HG02610 (cell line): ENCODE data around the gene AKAP13.
"Not testable (repeated sequence)": the region's sequence is repeated elsewhere in the genome, so short reads cannot be mapped to it uniquely, and the experiment has no call there.

ENCODE experiments used
- ATAC-seq: cut with Tn5 transposase; IDR thresholded peaks from one replicate; pipeline ENCODE4 v1.9.1; 2021; ENCODE audit warnings: mild to moderate bottlenecking, moderate library complexity; ENCODE audit not compliant: unreplicated experiment

Gene AKAP13

GRCh38 chr15:85642065-85642692 is 261.8 kb downstream of the AKAP13 start:
- ATAC-seq, result no peak

GRCh38 chr15:85642693-85643066 is 262.3 kb downstream of the AKAP13 start:
- no peak for ATAC-seq

- ATAC-seq, result peak; percentile 85
Measured at GRCh38 chr15:85646538-85647091, 266.2 kb downstream of the AKAP13 start.

- ATAC-seq, result no peak
Measured at GRCh38 chr15:85649372-85649771, 269.0 kb downstream of the AKAP13 start.

- no peak for ATAC-seq
Measured at GRCh38 chr15:85651548-85651947, 271.1 kb downstream of the AKAP13 start.

GRCh38 chr15:85652457-85652856 is 272.1 kb downstream of the AKAP13 start:
- no peak for ATAC-seq

- ATAC-seq, result no peak
Measured at GRCh38 chr15:85657132-85657531, 276.7 kb downstream of the AKAP13 start.

- no peak for ATAC-seq
Measured at GRCh38 chr15:85658816-85659215, 278.4 kb downstream of the AKAP13 start.

GRCh38 chr15:85661859-85662258 is 281.5 kb downstream of the AKAP13 start:
- no peak for ATAC-seq

GRCh38 chr15:85665677-85666076 is 285.3 kb downstream of the AKAP13 start:
- ATAC-seq, result not testable (repeated sequence)

- ATAC-seq, result peak; percentile 85
Measured at GRCh38 chr15:85667491-85668424, 287.4 kb downstream of the AKAP13 start.

GRCh38 chr15:85671156-85671555 is 290.8 kb downstream of the AKAP13 start:
- ATAC-seq, result no peak

GRCh38 chr15:85672332-85673084 is 292.1 kb downstream of the AKAP13 start:
- ATAC-seq, result no peak

- no peak for ATAC-seq
Measured at GRCh38 chr15:85673326-85673725, 292.9 kb downstream of the AKAP13 start.

GRCh38 chr15:85676342-85677098 is 296.1 kb downstream of the AKAP13 start:
- no peak for ATAC-seq

GRCh38 chr15:85679231-85679630 is 298.8 kb downstream of the AKAP13 start:
- ATAC-seq, result no peak

GRCh38 chr15:85681386-85681785 is 301.0 kb downstream of the AKAP13 start:
- no peak for ATAC-seq

GRCh38 chr15:85684174-85684710 is 303.8 kb downstream of the AKAP13 start:
- no peak for ATAC-seq

GRCh38 chr15:85685356-85685755 is 305.0 kb downstream of the AKAP13 start:
- ATAC-seq, result no peak

- no peak for ATAC-seq
Measured at GRCh38 chr15:85687329-85687728, 306.9 kb downstream of the AKAP13 start.
